Measurements from ENCODE around the gene ACSF2.

ACSF2 gene

GRCh38 chr17:50507871-50508572, 82.0 kb downstream of the ACSF2 start, which contains the start of gene MYCBPAP:
Gene MYCBPAP (plus strand): TSS chr17:50508439. CDS start chr17:50508675, 236 bp downstream.
- H3K4me1 ChIP-seq (ENCODE audit: control insufficient read depth, insufficient read depth, low read length) = peaks cover 18% of the 10 kb centered on the region
- no peak within 1 kb of the TSS for H3K27ac ChIP-seq (ENCODE audit: low read depth, low read length)
- peak within 1 kb of the TSS; percentile 82 for H3K4me3 ChIP-seq (ENCODE audit: low read depth, low read length)
- 0 out of 2 replicates have a peak, but pooled peaks cover 3% of the 10 kb centered on the region for H3K27me3 ChIP-seq (ENCODE audit: control insufficient read depth, insufficient read depth, low read length)
- no peaks in the 10 kb centered on the region for H3K9me3 ChIP-seq (ENCODE audit: control insufficient read depth, insufficient read depth, low read depth, low read length)
- no peaks in the 10 kb centered on the region for H3K36me3 ChIP-seq (ENCODE audit: control insufficient read depth, insufficient read depth, low read length)
- peak within 1 kb of the TSS; percentile 49 for H3K9ac ChIP-seq (ENCODE audit: low read length)

DNA sequence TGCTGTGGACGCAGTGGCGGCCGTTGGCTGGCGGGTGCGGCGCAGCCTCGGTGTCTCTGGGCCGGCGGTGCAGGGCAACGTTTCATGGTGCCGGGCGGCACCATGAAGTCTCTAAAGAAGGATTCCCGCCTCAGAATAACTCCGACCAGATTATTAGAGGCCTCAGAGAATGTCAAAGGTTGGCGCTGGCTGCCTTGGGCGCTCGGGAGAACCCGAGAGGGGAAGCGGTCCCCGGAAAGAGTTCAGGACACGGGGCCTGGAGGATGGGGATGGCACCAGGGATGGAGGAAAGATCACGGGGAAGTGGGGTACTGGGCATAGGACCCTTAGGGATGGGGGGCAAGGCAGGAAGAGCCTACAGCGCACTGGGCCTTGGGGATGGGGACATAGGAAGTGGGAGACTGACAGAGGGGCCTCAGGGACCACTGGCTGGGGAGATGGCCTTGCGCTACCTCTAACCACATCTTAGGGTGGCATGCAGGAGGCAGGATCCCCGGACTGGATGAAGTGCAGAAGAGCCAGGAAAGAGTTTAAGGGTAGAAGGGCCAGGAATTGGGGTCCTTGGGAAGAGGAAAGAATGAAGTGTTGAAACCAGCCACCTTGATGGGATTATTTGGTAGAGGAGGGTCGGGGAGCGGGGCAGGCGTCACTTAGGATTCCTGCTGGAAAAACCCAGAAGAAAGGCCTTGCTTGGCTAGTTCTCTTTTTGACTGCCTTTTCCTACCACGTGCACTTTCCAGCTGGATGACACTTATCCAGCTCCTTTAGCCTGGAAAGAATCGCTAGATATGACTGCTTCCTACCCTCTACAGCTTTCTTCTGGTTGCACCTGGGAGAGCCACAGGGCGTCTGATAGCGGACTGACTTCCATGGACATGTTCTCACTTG, 82.8 kb downstream of the ACSF2 start:
- no peaks in the 10 kb centered on the region for H3K9me3 ChIP-seq (ENCODE audit: control insufficient read depth, insufficient read depth, low read depth, low read length)
- H3K4me1 ChIP-seq (ENCODE audit: control insufficient read depth, insufficient read depth, low read length) = peaks cover 15% of the 10 kb centered on the region
- H3K36me3 ChIP-seq (ENCODE audit: control insufficient read depth, insufficient read depth, low read length) = no peaks in the 10 kb centered on the region
- H3K27me3 ChIP-seq (ENCODE audit: control insufficient read depth, insufficient read depth, low read length) = 0 out of 2 replicates have a peak, but pooled peaks cover 3% of the 10 kb centered on the region
- H3K9ac ChIP-seq (ENCODE audit: low read length) = peak overlapping the region; percentile 13
- no peak overlapping the region for H3K27ac ChIP-seq (ENCODE audit: low read depth, low read length)
- H3K4me3 ChIP-seq (ENCODE audit: low read depth, low read length) = peak overlapping the region; percentile 82

DNA sequence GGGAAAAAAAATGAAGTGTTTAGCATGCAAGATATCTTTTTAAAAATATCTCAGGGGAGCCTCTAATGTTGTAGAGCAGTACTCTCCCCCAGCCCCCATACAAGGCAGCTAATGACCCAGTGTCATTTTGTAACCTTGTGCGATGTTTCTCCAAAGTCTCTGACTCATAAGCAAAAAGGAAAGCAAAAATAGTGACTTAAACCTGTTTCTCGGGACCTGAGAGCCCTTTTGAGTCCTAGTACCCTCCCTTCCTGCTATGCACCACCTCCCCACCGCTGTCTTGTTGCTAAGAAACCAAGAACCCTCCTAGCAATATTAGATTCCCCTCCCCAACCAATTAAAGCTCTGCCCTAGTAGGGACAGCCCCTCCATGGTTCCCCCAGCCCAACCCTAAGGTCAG, 85.0 kb downstream of the ACSF2 start:
- no peak overlapping the region for H3K9ac ChIP-seq (ENCODE audit: low read length)
- no peak overlapping the region for H3K27ac ChIP-seq (ENCODE audit: low read depth, low read length)
- H3K4me3 ChIP-seq (ENCODE audit: low read depth, low read length) = no peak overlapping the region

DNA sequence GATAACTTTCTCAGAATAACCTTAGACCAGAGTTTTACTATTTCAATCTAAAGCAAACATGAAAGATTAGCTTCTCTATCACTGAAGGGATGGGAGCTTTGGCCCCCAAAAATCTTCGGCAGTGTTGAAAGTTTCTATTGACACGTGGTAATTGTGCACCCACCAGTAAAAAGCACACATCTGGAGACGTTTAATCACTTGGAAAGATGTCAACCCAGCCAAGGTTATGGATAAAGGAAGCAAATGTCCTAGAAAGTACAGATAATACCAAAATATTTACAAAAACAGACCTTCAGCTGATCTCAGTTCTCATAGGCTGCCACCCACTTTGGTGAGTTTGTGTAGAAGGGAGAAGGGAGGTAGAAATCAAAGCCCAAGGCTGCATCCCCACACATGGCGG, 87.5 kb downstream of the ACSF2 start:
- Histone ChIP-seq H3K27me3 (ENCODE audit: control insufficient read depth, insufficient read depth, low read length) (0 out of 2 replicates have a peak, but pooled peaks cover 3% of the 10 kb centered on the region), H3K4me1 (ENCODE audit: control insufficient read depth, insufficient read depth, low read length) (peaks cover 17% of the 10 kb centered on the region), H3K9me3 (ENCODE audit: control insufficient read depth, insufficient read depth, low read depth, low read length) (no peaks in the 10 kb centered on the region), H3K36me3 (ENCODE audit: control insufficient read depth, insufficient read depth, low read length) (no peaks in the 10 kb centered on the region), H3K9ac (ENCODE audit: low read length) (no peak overlapping the region), H3K27ac (ENCODE audit: low read depth, low read length) (no peak overlapping the region), H3K4me3 (ENCODE audit: low read depth, low read length) (no peak overlapping the region)

More for the DNA sequence above, 85.0 kb downstream of the ACSF2 start:
- Histone ChIP-seq H3K4me1 (ENCODE audit: control insufficient read depth, insufficient read depth, low read length) (peaks cover 17% of the 10 kb centered on the region), H3K27me3 (ENCODE audit: control insufficient read depth, insufficient read depth, low read length) (0 out of 2 replicates have a peak, but pooled peaks cover 3% of the 10 kb centered on the region), H3K36me3 (ENCODE audit: control insufficient read depth, insufficient read depth, low read length) (no peaks in the 10 kb centered on the region), H3K9me3 (ENCODE audit: control insufficient read depth, insufficient read depth, low read depth, low read length) (no peaks in the 10 kb centered on the region)

DNA sequence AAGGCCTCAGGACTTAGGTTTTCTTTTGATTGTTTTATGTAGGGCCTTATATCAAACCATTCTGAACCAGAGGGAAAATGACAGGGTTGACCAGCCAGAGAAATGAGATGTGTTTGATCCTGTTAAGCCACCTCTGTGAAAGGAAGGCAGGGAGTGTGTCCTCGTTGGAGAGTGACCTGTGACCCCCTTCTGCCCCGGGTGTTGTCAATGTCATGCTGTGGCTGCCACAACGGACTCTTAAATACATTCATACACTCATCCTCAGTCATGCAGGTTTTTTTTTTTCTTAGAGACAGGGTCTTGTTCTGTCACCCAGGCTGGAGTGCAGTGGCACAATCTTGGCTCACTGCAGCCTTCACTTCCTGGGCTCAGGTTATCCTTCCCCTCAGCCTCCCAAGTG, 88.4 kb downstream of the ACSF2 start:
- Histone ChIP-seq H3K27me3 (ENCODE audit: control insufficient read depth, insufficient read depth, low read length) (no peaks in the 10 kb centered on the region), H3K4me1 (ENCODE audit: control insufficient read depth, insufficient read depth, low read length) (peaks cover 14% of the 10 kb centered on the region; the same call in 1 of the 2 replicates), H3K9ac (ENCODE audit: low read length) (no peak overlapping the region), H3K27ac (ENCODE audit: low read depth, low read length) (no peak overlapping the region), H3K4me3 (ENCODE audit: low read depth, low read length) (no peak overlapping the region), H3K9me3 (ENCODE audit: control insufficient read depth, insufficient read depth, low read depth, low read length) (no peaks in the 10 kb centered on the region), H3K36me3 (ENCODE audit: control insufficient read depth, insufficient read depth, low read length) (no peaks in the 10 kb centered on the region)

DNA sequence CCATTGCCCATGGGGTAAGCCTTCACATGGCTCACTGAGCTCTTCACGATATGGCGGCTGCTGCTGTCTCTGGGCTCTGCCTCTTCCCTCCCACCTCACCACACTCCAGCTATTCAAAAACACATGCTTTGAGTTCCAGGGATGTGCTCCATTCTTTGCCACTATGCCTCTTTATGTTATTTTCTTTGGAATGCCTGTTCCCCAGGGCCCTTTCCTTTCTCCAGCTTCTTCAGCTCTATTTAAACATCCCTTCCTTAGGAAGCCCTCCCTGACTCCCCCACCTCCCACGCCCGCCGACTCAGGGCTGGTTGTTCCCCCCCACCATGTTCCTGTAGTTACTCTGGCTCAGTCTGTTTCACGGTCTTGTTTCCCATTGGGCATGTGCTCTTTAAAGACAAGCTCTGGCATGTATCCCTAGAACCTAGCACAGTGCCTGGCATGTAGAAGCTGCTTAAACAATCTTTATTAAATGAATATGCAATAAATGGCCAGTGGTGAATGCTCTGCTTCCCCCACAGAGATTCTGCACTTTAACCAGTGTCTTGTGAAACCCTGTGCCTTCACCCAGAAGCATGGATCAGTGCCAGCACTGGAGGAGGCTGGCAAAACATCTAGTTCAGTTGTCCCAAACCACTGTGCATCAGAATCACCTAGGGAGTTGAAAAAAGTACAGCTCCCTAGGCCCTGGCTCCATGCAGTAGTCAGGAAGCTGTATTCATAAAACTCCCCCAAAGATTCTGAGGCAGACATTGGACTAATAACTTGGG, 89.1 kb downstream of the ACSF2 start:
- H3K27me3 ChIP-seq (ENCODE audit: control insufficient read depth, insufficient read depth, low read length) = no peaks in the 10 kb centered on the region
- H3K9me3 ChIP-seq (ENCODE audit: control insufficient read depth, insufficient read depth, low read depth, low read length) = no peaks in the 10 kb centered on the region
- peaks cover 14% of the 10 kb centered on the region; the same call in 1 of the 2 replicates for H3K4me1 ChIP-seq (ENCODE audit: control insufficient read depth, insufficient read depth, low read length)
- H3K27ac ChIP-seq (ENCODE audit: low read depth, low read length) = no peak overlapping the region
- no peaks in the 10 kb centered on the region for H3K36me3 ChIP-seq (ENCODE audit: control insufficient read depth, insufficient read depth, low read length)
- no peak overlapping the region for H3K9ac ChIP-seq (ENCODE audit: low read length)
- no peak overlapping the region for H3K4me3 ChIP-seq (ENCODE audit: low read depth, low read length)

DNA sequence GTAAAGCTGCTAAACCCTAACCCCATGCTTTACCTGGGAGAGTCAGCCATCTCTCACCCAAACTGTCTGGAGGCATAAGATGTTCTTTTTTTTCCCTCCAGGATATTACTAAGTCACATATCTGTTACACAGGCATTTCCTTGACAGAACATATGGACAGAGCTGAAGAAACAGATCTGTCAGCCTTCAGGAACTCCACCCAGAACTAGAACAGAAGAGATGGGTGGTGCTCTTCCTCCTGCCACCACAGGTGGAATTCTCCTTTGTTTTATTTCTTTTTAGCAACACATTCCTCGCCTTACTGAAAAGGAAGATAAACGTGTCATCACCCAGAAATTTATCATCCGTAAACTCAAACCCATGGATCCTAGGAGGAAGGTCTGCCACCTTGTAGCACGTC, 91.0 kb downstream of the ACSF2 start:
- Histone ChIP-seq H3K9ac (ENCODE audit: low read length) (no peak overlapping the region), H3K4me1 (ENCODE audit: control insufficient read depth, insufficient read depth, low read length) (peaks cover 11% of the 10 kb centered on the region; the same call in 1 of the 2 replicates), H3K27me3 (ENCODE audit: control insufficient read depth, insufficient read depth, low read length) (no peaks in the 10 kb centered on the region), H3K27ac (ENCODE audit: low read depth, low read length) (no peak overlapping the region), H3K4me3 (ENCODE audit: low read depth, low read length) (no peak overlapping the region), H3K36me3 (ENCODE audit: control insufficient read depth, insufficient read depth, low read length) (no peaks in the 10 kb centered on the region), H3K9me3 (ENCODE audit: control insufficient read depth, insufficient read depth, low read depth, low read length) (no peaks in the 10 kb centered on the region)

GRCh38 chr17:50517504-50518383, 91.7 kb downstream of the ACSF2 start:
- Histone ChIP-seq H3K9me3 (ENCODE audit: control insufficient read depth, insufficient read depth, low read depth, low read length) (no peaks in the 10 kb centered on the region), H3K27ac (ENCODE audit: low read depth, low read length) (no peak overlapping the region), H3K4me1 (ENCODE audit: control insufficient read depth, insufficient read depth, low read length) (peaks cover 11% of the 10 kb centered on the region), H3K9ac (ENCODE audit: low read length) (no peak overlapping the region), H3K36me3 (ENCODE audit: control insufficient read depth, insufficient read depth, low read length) (no peaks in the 10 kb centered on the region), H3K27me3 (ENCODE audit: control insufficient read depth, insufficient read depth, low read length) (no peaks in the 10 kb centered on the region), H3K4me3 (ENCODE audit: low read depth, low read length) (no peak overlapping the region)

DNA sequence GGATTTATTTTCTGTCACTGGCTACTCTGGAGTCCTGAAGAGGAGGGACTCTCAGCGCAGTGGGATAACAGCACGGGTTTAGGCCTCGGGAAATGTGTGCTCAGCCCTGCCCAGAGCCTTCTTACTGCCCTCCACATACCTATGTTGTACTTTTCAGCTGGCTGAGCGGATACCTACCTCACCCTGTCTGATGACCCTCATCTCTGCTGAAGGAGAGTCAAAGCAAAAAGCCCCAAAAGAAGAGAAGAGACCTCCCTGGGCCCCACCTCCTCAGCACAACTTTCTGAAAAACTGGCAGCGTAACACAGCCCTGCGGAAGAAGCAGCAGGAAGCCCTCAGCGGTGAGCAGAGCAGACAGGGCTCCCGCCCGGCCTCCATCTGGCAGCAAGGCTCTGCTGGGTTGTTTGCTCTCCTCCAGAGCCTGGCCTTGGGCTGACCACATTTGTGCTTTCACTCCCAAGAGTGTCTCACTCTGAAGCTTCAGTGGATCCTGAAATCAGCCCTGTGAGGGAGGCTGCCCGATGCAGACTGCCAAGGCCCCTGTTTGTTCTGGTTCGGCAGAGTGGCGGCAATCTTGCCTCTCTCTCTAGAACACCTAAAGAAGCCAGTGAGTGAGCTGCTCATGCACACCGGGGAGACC, 92.5 kb downstream of the ACSF2 start:
- H3K9ac ChIP-seq (ENCODE audit: low read length) = no peak overlapping the region
- H3K9me3 ChIP-seq (ENCODE audit: control insufficient read depth, insufficient read depth, low read depth, low read length) = no peaks in the 10 kb centered on the region
- H3K4me3 ChIP-seq (ENCODE audit: low read depth, low read length) = no peak overlapping the region
- peaks cover 11% of the 10 kb centered on the region for H3K4me1 ChIP-seq (ENCODE audit: control insufficient read depth, insufficient read depth, low read length)
- no peak overlapping the region for H3K27ac ChIP-seq (ENCODE audit: low read depth, low read length)
- no peaks in the 10 kb centered on the region for H3K36me3 ChIP-seq (ENCODE audit: control insufficient read depth, insufficient read depth, low read length)
- H3K27me3 ChIP-seq (ENCODE audit: control insufficient read depth, insufficient read depth, low read length) = no peaks in the 10 kb centered on the region
